Upper lobe of right lung (tissue), 1 donor: ENCODE results near the gene ABCC8. TPM values are rescaled to one million over a fixed set of nuclear protein-coding genes. Genes with fewer than 3 reads are reported as not detected.

Source experiments
- ATAC-seq: fragments of 200-7000 bp; cut with Tn5 transposase; one replicate; pipeline ENCODE4 v1.9.1; 2020; ENCODE audit warnings: mild to moderate bottlenecking, moderate library complexity
- DNase-seq: peaks from one replicate; pipeline ENCODE4 v3.0.0-alpha.2; 2020
- H3K27ac ChIP-seq: fragments of 200-600 bp; one replicate; pipeline ENCODE4 v1.8.0; 2022
- H3K27me3 ChIP-seq: fragments of 200-600 bp; one replicate; pipeline ENCODE4 v1.8.0; 2022; ENCODE audit warnings: mild to moderate bottlenecking
- H3K36me3 ChIP-seq: fragments of 200-600 bp; one replicate; pipeline ENCODE4 v1.8.0; 2022
- H3K4me1 ChIP-seq: fragments of 200-600 bp; one replicate; pipeline ENCODE4 v1.8.0; 2022
- H3K4me3 ChIP-seq: fragments of 200-600 bp; one replicate; pipeline ENCODE4 v1.8.0; 2022; ENCODE audit warnings: mild to moderate bottlenecking
- H3K9me3 ChIP-seq: fragments of 200-600 bp; one replicate; pipeline ENCODE4 v1.8.0; 2022
- intact Hi-C: fragments of 100-400 bp; cut with DNase I; formaldehyde crosslinking; loops from one replicate; pipeline ENCODE4 v1.11.0; 2022
- total RNA-seq: library from RNA; stranded (reverse); fragmentation: NEBNext Ultra II Directional; extraction: Animal tissue kit (Norgen Biotek cat#: 25700); gene quantifications from one replicate; pipeline ENCODE4 v1.2.1, GENCODE V29; 2021
- TF ChIP-seq, protein P1 (sequence below): fragments of 200-600 bp; IDR thresholded peaks from one replicate; pipeline ENCODE4 v1.8.0; 2022; ENCODE audit warnings: antibody characterized with exemption
- donor health status: DM: no; HTN: yes; CAD: no; lungs with severe emphysema.

Gene ABCC8
- total RNA-seq, 1 donor from 2014 or later, result 4.7 TPM

DNA sequence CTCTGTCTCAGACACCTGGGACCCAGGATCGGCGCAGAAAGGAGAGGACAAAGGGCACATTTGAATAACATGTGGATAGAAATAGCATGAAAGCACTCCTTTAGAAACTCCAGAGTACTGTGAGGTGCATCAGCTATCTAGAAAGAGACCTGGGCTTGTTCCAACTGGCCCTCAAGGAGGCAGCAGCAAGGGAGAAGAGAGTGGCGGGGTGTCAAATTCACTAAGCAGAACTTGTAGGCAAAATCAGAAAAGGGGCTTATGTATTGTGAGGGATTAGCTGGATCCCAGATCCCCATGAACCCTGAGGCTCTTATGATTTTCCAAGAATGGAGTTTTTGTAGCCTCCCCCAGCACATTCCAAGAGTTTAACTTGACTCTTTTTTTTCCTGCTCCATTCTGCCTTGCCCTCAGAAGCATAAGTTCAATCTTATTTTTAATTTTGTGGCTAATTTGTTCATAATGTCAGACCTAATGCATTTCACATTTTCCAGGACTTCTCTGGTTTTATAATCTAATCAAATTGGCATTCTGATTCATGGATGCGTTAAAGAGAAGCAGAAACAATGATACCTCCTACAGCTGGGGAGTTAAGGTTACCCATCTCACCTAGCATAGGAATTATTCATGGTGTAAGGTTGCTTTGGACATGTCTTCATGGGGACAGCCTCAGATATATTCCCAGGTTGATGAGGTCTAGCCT, 34.0 kb upstream of the ABCC8 start:
- no peaks in the 10 kb centered on the region for H3K4me1 ChIP-seq
- H3K4me3 ChIP-seq, result no peak overlapping the region
- H3K36me3 ChIP-seq, result no peaks in the 10 kb centered on the region
- DNase-seq, result no peak
- H3K27ac ChIP-seq, result no peak overlapping the region
- H3K27me3 ChIP-seq, result no peaks in the 10 kb centered on the region
- TF ChIP-seq, protein P1, sequence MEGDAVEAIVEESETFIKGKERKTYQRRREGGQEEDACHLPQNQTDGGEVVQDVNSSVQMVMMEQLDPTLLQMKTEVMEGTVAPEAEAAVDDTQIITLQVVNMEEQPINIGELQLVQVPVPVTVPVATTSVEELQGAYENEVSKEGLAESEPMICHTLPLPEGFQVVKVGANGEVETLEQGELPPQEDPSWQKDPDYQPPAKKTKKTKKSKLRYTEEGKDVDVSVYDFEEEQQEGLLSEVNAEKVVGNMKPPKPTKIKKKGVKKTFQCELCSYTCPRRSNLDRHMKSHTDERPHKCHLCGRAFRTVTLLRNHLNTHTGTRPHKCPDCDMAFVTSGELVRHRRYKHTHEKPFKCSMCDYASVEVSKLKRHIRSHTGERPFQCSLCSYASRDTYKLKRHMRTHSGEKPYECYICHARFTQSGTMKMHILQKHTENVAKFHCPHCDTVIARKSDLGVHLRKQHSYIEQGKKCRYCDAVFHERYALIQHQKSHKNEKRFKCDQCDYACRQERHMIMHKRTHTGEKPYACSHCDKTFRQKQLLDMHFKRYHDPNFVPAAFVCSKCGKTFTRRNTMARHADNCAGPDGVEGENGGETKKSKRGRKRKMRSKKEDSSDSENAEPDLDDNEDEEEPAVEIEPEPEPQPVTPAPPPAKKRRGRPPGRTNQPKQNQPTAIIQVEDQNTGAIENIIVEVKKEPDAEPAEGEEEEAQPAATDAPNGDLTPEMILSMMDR, result no peak
- intact Hi-C loops, result no loop called here
- ATAC-seq, result no peak
- no peaks in the 10 kb centered on the region for H3K9me3 ChIP-seq

DNA sequence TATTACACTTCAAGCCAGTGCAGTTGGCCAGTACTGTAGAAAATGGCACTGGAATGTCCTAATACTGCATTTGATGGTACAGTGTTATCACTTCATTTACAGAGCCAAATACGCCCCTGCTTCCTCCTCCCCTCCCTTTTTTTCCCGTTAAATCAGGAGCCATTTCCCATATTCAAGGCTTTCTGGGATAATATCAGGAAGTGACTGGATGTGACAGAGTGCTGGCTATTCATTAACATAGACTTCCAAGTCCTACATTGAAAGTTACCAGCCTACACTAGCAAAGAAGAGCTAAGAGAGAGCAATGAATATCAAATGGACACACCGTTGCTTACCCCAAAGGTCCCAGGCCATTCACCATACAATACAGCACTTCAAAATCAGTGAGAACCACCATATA, 32.1 kb upstream of the ABCC8 start:
- no peak overlapping the region for H3K27ac ChIP-seq
- no peak for ATAC-seq
- no peak overlapping the region for H3K4me3 ChIP-seq
- TF ChIP-seq, protein P1, result no peak
- H3K9me3 ChIP-seq, result no peaks in the 10 kb centered on the region
- H3K36me3 ChIP-seq, result no peaks in the 10 kb centered on the region
- no peak for DNase-seq
- H3K27me3 ChIP-seq, result no peaks in the 10 kb centered on the region
- H3K4me1 ChIP-seq, result no peaks in the 10 kb centered on the region
- intact Hi-C loops, result no loop called here

DNA sequence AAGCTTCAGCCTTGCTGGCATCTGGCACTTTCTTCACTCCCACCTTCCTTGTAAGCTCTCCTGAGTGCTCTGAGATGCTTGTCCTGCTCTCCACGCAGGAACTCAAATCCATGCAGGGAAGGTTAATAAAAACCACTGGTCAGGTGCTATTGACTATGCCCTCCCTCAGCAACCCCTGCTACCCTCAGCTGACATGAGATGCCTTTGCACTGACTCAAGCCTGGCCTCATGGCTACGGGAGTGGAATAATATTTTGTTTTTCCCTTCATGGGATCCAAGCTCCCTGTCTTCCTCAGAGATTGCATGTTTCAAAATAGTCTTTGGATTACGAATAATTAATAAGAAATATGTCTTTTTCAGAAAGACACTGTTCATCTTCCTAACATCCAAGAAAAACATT, 31.7 kb upstream of the ABCC8 start:
- Histone ChIP-seq H3K27ac (no peak overlapping the region), H3K9me3 (no peaks in the 10 kb centered on the region), H3K36me3 (no peaks in the 10 kb centered on the region), H3K4me3 (no peak overlapping the region), H3K4me1 (no peaks in the 10 kb centered on the region), H3K27me3 (no peaks in the 10 kb centered on the region)
- ATAC-seq (no peak), DNase-seq (no peak)
- TF ChIP-seq, protein P1, result no peak
- intact Hi-C loops, result no loop called here

DNA sequence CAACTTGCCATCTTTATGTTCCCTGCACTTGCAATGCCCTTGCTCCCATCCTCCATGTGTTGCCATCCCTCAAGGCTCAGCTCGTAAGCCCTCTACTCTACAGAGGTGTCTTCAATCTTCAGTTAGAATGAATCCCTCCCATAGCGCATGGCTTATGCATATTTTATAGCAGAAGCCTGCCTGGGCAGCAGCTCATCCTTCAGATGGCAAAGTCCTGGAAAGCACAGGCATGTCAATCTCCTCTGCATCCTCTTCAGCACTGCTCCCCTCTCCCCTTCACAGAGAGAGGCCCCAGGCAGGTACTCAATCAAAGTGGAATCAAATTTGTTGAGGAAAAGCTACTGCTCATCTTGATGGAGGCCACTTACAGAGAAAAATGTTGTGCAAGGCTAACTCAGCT, 31.1 kb upstream of the ABCC8 start:
- no peaks in the 10 kb centered on the region for H3K27me3 ChIP-seq
- no peaks in the 10 kb centered on the region for H3K4me1 ChIP-seq
- no peaks in the 10 kb centered on the region for H3K36me3 ChIP-seq
- H3K27ac ChIP-seq, result no peak overlapping the region
- no peaks in the 10 kb centered on the region for H3K9me3 ChIP-seq
- DNase-seq (no peak), ATAC-seq (no peak)
- H3K4me3 ChIP-seq, result no peak overlapping the region
- TF ChIP-seq, protein P1, result no peak
- intact Hi-C loops, result no loop called here

DNA sequence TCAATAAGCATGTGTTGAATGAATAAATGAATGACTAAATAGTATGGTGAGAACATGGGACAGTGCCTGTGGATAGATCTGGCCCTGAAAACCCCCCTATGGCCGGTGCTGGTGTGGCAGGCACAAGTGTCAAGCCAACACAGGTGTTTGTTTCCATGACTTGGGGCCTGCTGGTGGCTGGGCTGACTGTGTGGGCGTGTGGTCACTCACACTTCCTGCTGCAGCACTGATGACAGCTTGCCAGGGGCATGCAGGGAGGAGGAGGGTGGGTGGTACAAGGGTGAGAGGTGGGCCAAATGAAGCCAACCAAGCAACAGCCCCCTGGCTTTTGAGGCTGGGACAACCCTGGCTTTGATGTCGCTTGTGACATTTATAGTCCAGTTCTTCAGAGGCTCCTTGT, 30.3 kb upstream of the ABCC8 start:
- intact Hi-C loops, result no loop called here
- no peaks in the 10 kb centered on the region for H3K4me1 ChIP-seq
- H3K36me3 ChIP-seq, result no peaks in the 10 kb centered on the region
- ATAC-seq (no peak), DNase-seq (no peak)
- no peak overlapping the region for H3K4me3 ChIP-seq
- H3K27ac ChIP-seq, result no peak overlapping the region
- TF ChIP-seq, protein P1, result no peak
- no peaks in the 10 kb centered on the region for H3K9me3 ChIP-seq
- no peaks in the 10 kb centered on the region for H3K27me3 ChIP-seq

DNA sequence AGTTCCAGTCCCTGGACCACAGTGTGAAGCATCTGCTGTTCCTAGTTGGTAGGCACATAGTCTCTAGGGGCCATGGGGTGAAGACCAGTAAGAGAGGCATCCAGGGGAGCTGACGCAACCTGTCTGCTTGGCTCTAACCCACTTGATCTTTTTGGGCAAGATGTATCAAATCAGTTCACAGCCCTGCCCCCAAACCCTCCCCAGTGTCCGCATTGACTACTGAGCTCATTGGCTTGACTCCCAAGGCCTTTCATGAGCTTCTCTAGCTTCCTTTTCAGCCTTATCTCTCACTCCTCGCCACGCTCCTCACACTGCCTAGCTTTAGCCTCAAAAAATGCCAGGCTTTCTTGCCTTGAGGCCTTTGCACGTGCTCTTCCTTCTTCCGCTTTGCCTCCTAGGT, 29.7 kb upstream of the ABCC8 start:
- Histone ChIP-seq H3K4me3 (no peak overlapping the region), H3K27me3 (no peaks in the 10 kb centered on the region), H3K36me3 (no peaks in the 10 kb centered on the region), H3K9me3 (no peaks in the 10 kb centered on the region), H3K27ac (no peak overlapping the region), H3K4me1 (no peaks in the 10 kb centered on the region)
- ATAC-seq, result no peak
- DNase-seq, result no peak
- intact Hi-C loops, result no loop called here
- TF ChIP-seq, protein P1, result no peak
